ENCODE measurements around the gene NCKAP5L. TPM values are rescaled to one million over a fixed set of nuclear protein-coding genes. Genes with fewer than 3 reads are reported as not detected.
A peak's percentile ranks its signal among the peaks of the same experiment; 100 is the strongest.

Gene NCKAP5L
- total and polyA plus RNA-seq, 9 of the 15 experiments (the other 6 are each of a cell fraction or from before 2014, with no cell fraction given), result 0.01 to 14.4 (median 3.7) TPM

DNA sequence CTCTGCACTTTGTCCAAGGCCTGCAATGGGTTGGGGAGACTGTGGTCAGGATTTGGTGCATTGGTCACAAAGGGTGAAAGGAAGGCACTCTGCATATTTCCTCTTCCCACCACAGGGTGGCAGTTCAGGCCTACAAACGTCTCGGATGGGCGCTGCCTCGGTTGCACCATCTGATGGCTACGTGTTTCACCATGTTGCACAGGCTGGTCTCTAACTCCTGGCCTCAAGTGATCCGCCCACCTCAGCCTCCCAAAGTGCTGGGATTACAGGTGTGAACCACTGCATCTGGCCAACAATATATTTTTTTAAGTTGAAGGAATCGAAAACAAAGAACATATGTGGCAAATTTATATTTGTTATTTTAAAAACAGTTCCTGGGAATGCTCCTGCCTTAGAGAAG, 51.8 kb downstream of the NCKAP5L start (continued):
- TF ChIP-seq, protein P1, sequence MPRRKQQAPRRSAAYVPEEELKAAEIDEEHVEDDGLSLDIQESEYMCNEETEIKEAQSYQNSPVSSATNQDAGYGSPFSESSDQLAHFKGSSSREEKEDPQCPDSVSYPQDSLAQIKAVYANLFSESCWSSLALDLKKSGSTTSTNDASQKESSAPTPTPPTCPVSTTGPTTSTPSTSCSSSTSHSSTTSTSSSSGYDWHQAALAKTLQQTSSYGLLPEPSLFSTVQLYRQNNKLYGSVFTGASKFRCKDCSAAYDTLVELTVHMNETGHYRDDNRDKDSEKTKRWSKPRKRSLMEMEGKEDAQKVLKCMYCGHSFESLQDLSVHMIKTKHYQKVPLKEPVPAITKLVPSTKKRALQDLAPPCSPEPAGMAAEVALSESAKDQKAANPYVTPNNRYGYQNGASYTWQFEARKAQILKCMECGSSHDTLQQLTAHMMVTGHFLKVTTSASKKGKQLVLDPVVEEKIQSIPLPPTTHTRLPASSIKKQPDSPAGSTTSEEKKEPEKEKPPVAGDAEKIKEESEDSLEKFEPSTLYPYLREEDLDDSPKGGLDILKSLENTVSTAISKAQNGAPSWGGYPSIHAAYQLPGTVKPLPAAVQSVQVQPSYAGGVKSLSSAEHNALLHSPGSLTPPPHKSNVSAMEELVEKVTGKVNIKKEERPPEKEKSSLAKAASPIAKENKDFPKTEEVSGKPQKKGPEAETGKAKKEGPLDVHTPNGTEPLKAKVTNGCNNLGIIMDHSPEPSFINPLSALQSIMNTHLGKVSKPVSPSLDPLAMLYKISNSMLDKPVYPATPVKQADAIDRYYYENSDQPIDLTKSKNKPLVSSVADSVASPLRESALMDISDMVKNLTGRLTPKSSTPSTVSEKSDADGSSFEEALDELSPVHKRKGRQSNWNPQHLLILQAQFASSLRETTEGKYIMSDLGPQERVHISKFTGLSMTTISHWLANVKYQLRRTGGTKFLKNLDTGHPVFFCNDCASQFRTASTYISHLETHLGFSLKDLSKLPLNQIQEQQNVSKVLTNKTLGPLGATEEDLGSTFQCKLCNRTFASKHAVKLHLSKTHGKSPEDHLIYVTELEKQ (CRISPR knock-in tag; IDR thresholded peaks at IDR 0.05), result no peak
- peak; percentile 40; the same call in 1 of the 2 replicates for TF ChIP-seq CC2D1A (IDR thresholded peaks at IDR 0.05)
- TF ChIP-seq SMC3 (conservative IDR thresholded peaks at IDR 0.05; ENCODE audit: insufficient read depth, low read depth, low read length), result peak; percentile 87
- TF ChIP-seq CBX3 (IDR thresholded peaks at IDR 0.05; ENCODE audit: borderline replicate concordance in 1 of 2, low read length in 2 of 2), result no peak
- TF ChIP-seq ZNF41 (CRISPR knock-in tag; conservative IDR thresholded peaks at IDR 0.05), result no peak
- no peak for TF ChIP-seq GMEB1 (CRISPR knock-in tag; IDR thresholded peaks at IDR 0.05)
- no peak for TF ChIP-seq NFYB (IDR thresholded peaks at IDR 0.05; ENCODE audit: extremely low read depth, insufficient read length)
- no peak for TF ChIP-seq ZNF197 (CRISPR knock-in tag; IDR thresholded peaks at IDR 0.05; ENCODE audit: low read depth)
- no peak for TF ChIP-seq MIER1 (IDR thresholded peaks at IDR 0.05; ENCODE audit: low read depth)
- no peak for TF ChIP-seq FOXP1 (CRISPR knock-in tag; IDR thresholded peaks at IDR 0.05)
- TF ChIP-seq MTF1 (CRISPR knock-in tag; IDR thresholded peaks at IDR 0.05; ENCODE audit: borderline replicate concordance), result no peak
- no peak for TF ChIP-seq MCM2 (IDR thresholded peaks at IDR 0.05; ENCODE audit: low read depth)
- no peak; a peak in 1 of 4 replicates for TF ChIP-seq FOXA3 (CRISPR knock-in tag; conservative IDR thresholded peaks at IDR 0.05 in 1 of 2, IDR thresholded peaks at IDR 0.05 in 1 of 2)
- TF ChIP-seq ESRRB (CRISPR knock-in tag; IDR thresholded peaks at IDR 0.05; ENCODE audit: borderline replicate concordance), result no peak
- TF ChIP-seq ZNF316 (IDR thresholded peaks at IDR 0.05), result no peak
- no peak for TF ChIP-seq SETDB1 (IDR thresholded peaks at IDR 0.05; ENCODE audit: low read length)
- no peak for TF ChIP-seq ZNF354B (CRISPR knock-in tag; IDR thresholded peaks at IDR 0.05)
- peak; percentile 67 for TF ChIP-seq EP400 (IDR thresholded peaks at IDR 0.05)
- TF ChIP-seq ZNF764 (CRISPR knock-in tag; IDR thresholded peaks at IDR 0.05; ENCODE audit: low read depth), result no peak
- peak; percentile 30; the same call in 1 of the 2 replicates for TF ChIP-seq GABPB1 (CRISPR knock-in tag; IDR thresholded peaks at IDR 0.05)
- no peak for TF ChIP-seq FOXK1 (CRISPR knock-in tag; IDR thresholded peaks at IDR 0.05; ENCODE audit: borderline replicate concordance)
- TF ChIP-seq ATF2 (CRISPR knock-in tag; IDR thresholded peaks at IDR 0.05), result no peak
- no peak for TF ChIP-seq KLF10 (CRISPR knock-in tag; IDR thresholded peaks at IDR 0.05)
- no peak for TF ChIP-seq BMI1 (IDR thresholded peaks at IDR 0.05; ENCODE audit: low read length)

All from K562 (cell line).